ENCODE results near the gene CHD9.

CHD9 gene

DNA sequence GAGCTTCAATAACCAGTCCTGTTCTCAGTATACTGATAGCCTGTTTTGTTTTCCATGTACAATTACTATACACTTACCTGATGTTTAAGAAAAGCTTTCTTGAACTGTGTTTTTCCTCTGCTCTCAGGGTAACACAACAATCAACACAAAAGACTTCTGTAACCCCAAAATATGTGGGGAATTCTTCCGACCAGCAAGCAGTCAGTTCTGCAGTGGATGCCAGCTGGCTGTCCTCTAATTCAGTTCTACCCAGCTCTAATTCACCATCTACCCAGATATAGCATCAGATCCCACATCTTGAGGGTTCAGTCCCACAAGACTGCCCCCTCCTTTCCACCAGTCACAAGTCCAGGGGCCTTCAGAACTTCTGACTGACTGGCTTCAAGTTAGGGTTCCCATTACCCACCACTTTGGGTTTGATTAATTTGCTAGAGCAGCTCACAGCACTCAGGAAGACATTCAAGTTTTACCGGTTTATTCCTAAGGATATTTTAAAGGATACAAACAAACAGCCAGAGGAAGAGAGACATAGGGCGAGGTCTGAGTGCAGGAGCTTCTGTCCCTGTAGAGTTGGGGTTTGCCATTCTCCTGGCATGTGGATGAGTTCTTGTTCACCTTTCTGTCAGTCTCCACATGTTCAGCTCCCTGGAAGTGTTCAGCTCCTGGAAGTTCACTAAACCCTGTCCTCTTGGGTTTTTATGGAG is 178.2 kb downstream of the CHD9 start:
- no peaks in the 10 kb centered on the region for H3K4me1 ChIP-seq (ENCODE audit: insufficient read depth, low read length, severe bottlenecking)
- no peak overlapping the region for H3K4me3 ChIP-seq (ENCODE audit: low read depth, low read length, poor library complexity, severe bottlenecking)
- no peaks in the 10 kb centered on the region for H3K27me3 ChIP-seq (ENCODE audit: insufficient read depth, low read length)
- no peak overlapping the region for H2AFZ ChIP-seq (ENCODE audit: low read length)
- H3K36me3 ChIP-seq (ENCODE audit: insufficient read depth, low read length), result peaks cover 89% of the 10 kb centered on the region
- no peaks in the 10 kb centered on the region for H3K9me3 ChIP-seq (ENCODE audit: low read length)
- no peaks in the 10 kb centered on the region for H3K79me2 ChIP-seq (ENCODE audit: insufficient read depth, low read length)
- no peak overlapping the region for H3K27ac ChIP-seq (ENCODE audit: low read depth, low read length, poor library complexity, severe bottlenecking)
- H4K20me1 ChIP-seq (ENCODE audit: insufficient read depth, low read length), result no peaks in the 10 kb centered on the region
- no peak overlapping the region for H3K9ac ChIP-seq (ENCODE audit: low read length)
- no peak overlapping the region for H3K4me2 ChIP-seq (ENCODE audit: low read length)
- TF ChIP-seq, protein P1, sequence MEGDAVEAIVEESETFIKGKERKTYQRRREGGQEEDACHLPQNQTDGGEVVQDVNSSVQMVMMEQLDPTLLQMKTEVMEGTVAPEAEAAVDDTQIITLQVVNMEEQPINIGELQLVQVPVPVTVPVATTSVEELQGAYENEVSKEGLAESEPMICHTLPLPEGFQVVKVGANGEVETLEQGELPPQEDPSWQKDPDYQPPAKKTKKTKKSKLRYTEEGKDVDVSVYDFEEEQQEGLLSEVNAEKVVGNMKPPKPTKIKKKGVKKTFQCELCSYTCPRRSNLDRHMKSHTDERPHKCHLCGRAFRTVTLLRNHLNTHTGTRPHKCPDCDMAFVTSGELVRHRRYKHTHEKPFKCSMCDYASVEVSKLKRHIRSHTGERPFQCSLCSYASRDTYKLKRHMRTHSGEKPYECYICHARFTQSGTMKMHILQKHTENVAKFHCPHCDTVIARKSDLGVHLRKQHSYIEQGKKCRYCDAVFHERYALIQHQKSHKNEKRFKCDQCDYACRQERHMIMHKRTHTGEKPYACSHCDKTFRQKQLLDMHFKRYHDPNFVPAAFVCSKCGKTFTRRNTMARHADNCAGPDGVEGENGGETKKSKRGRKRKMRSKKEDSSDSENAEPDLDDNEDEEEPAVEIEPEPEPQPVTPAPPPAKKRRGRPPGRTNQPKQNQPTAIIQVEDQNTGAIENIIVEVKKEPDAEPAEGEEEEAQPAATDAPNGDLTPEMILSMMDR (IDR thresholded peaks at IDR 0.05; ENCODE audit: low read length), result no peak
- TF ChIP-seq EZH2 (IDR thresholded peaks at IDR 0.05; ENCODE audit: borderline replicate concordance, low read length), result no peak
- H3F3A ChIP-seq (ENCODE audit: insufficient read depth, low read length), result no peaks in the 10 kb centered on the region
- H3K9me2 ChIP-seq (ENCODE audit: low read depth, low read length), result no peaks in the 10 kb centered on the region

DNA sequence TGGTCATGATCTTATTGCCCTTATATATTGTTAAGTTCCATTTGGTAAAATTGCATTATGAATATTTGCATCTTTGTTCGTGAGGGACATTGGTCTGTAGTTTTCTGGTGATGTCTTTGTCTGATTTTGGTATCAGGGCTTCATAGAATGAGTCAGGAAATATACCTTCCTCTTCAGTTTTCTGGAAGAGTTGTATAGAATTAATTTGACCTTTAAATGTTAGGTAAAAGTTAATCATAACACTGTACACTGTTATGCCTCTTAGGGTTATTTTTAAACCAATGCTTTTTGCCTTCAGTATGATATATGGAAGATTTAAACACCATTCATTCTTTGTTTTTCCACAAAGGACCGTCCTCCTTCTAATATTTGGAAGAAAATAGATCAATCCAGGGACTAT is 180.0 kb downstream of the CHD9 start:
- Histone ChIP-seq H3K4me1 (ENCODE audit: insufficient read depth, low read length, severe bottlenecking) (no peaks in the 10 kb centered on the region), H3K27ac (ENCODE audit: low read depth, low read length, poor library complexity, severe bottlenecking) (no peak overlapping the region), H2AFZ (ENCODE audit: low read length) (no peak overlapping the region), H3K36me3 (ENCODE audit: insufficient read depth, low read length) (peaks cover 90% of the 10 kb centered on the region), H3K4me2 (ENCODE audit: low read length) (no peak overlapping the region), H3K4me3 (ENCODE audit: low read depth, low read length, poor library complexity, severe bottlenecking) (no peak overlapping the region), H3K79me2 (ENCODE audit: insufficient read depth, low read length) (no peaks in the 10 kb centered on the region), H4K20me1 (ENCODE audit: insufficient read depth, low read length) (no peaks in the 10 kb centered on the region), H3K27me3 (ENCODE audit: insufficient read depth, low read length) (no peaks in the 10 kb centered on the region), H3F3A (ENCODE audit: insufficient read depth, low read length) (no peaks in the 10 kb centered on the region), H3K9me2 (ENCODE audit: low read depth, low read length) (no peaks in the 10 kb centered on the region), H3K9ac (ENCODE audit: low read length) (no peak overlapping the region), H3K9me3 (ENCODE audit: low read length) (no peaks in the 10 kb centered on the region)
- TF ChIP-seq, protein P1 (IDR thresholded peaks at IDR 0.05; ENCODE audit: low read length), result no peak
- TF ChIP-seq EZH2 (IDR thresholded peaks at IDR 0.05; ENCODE audit: borderline replicate concordance, low read length), result no peak

DNA sequence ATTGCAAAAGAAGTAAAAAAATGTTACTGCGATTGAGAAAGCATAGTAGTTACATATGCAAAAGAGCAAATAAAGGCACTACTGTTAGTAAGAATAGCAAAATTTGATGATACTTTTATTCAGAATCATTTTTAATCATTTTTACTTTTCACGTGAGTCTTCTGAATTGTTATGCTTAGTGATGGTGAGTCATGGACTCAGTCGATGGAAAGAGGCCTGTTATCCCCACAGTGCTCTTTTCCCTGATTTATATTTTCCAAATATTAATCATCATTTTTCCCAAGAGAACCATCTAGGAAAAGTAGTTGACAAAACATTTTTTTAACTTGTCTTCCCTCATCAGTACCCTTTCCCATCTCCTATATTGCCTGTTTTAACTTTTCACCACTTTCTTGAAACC is 181.1 kb downstream of the CHD9 start:
- Histone ChIP-seq H2AFZ (ENCODE audit: low read length) (no peak overlapping the region), H3K4me3 (ENCODE audit: low read depth, low read length, poor library complexity, severe bottlenecking) (no peak overlapping the region), H3K4me2 (ENCODE audit: low read length) (no peak overlapping the region), H3K9me3 (ENCODE audit: low read length) (no peaks in the 10 kb centered on the region), H3K27ac (ENCODE audit: low read depth, low read length, poor library complexity, severe bottlenecking) (no peak overlapping the region), H4K20me1 (ENCODE audit: insufficient read depth, low read length) (no peaks in the 10 kb centered on the region), H3K9ac (ENCODE audit: low read length) (no peak overlapping the region), H3K36me3 (ENCODE audit: insufficient read depth, low read length) (peaks cover 83% of the 10 kb centered on the region), H3K4me1 (ENCODE audit: insufficient read depth, low read length, severe bottlenecking) (no peaks in the 10 kb centered on the region), H3K79me2 (ENCODE audit: insufficient read depth, low read length) (no peaks in the 10 kb centered on the region), H3F3A (ENCODE audit: insufficient read depth, low read length) (no peaks in the 10 kb centered on the region), H3K9me2 (ENCODE audit: low read depth, low read length) (no peaks in the 10 kb centered on the region), H3K27me3 (ENCODE audit: insufficient read depth, low read length) (no peaks in the 10 kb centered on the region)
- no peak for TF ChIP-seq EZH2 (IDR thresholded peaks at IDR 0.05; ENCODE audit: borderline replicate concordance, low read length)
- TF ChIP-seq, protein P1 (IDR thresholded peaks at IDR 0.05; ENCODE audit: low read length), result no peak

All from OCI-LY1 (cell line).